Measurements from ENCODE around the gene KCNQ1. TPM values are rescaled to one million over a fixed set of nuclear protein-coding genes. Genes with fewer than 3 reads are reported as not detected.

Gene KCNQ1
- total and polyA plus RNA-seq, 12 donors, result 11.0 to 447 (median 320) TPM

DNA sequence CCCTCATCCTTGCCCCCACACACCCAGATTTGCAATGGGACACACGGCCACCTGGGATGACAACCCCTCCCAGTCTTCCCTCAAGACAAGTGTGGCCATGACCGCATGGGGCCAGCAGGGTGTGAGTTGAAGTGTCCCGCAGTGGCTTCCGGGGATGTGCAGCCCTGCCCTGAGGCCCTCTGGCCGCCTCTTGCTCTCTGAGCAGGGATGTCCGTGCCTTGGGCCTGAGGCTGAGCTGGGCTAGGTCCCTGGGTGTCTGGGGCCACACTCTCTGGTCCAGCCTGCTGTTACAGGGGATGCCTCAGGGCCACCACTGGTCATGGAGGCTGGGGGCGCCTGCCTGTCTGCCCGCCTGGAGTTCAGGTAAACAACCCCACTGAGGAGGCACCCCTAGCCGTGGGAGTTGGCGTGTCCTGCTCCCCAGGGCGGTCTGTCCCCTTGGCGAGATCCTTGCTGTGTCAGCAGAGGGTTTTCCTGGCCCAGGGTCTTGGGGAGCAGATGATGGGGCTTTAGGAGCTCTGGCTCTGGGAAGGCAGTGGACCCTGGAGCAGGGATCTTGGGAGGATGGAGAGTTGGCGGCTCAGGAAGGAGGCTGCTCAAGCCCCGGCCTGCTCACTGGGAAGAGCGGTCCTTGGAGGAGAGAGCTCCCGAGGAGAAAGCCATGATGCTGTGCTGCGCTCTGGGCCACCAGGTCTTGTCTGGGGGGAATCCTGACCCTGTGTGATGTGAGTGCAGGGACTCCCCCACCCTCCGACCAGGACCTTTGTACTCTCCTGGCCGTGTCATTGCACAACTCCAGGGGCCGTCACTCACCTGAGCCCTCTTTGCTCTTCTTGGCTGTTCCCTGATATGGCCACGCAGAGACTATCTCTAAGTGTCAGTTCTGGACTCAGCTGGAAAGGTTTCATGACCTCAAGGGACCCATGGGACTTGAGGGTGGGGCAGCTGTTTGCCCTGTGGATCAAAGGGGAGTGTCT, 67.9 kb downstream of the KCNQ1 start:
- WGBS, 4 donors, result 75 to 87% (median 84%) methylated on average over 10 to 21 of the region's 21 CpGs
- H3K27ac ChIP-seq, result peak overlapping the region in 4 of 5 donors; percentile 42 to 78 (median 68)
- intact Hi-C loops (cut with DNase I), result no loop called here
- no peaks in the 10 kb centered on the region for H3K9me3 ChIP-seq (replicated peaks in 1 of 3)
- no peak for TF ChIP-seq CTCF (IDR thresholded peaks at IDR 0.05)
- no peak for TF ChIP-seq POLR2A (IDR thresholded peaks at IDR 0.05)
- no peaks in the 10 kb centered on the region for H3K36me3 ChIP-seq (replicated peaks in 1 of 2)
- H3K27me3 ChIP-seq, result no peaks in the 10 kb centered on the region
- H3K4me1 ChIP-seq (replicated peaks in 1 of 2), result peaks cover 30 to 46% of the 10 kb centered on the region in 2 donors
- no peak overlapping the region for H3K4me3 ChIP-seq
- DNase-seq, result peak in 6 of 7 donors; percentile 7 to 46 (median 14)

GRCh38 chr11:2513441-2513840, 68.6 kb downstream of the KCNQ1 start:
- 87 to 96% (median 94%) methylated on average over 4 to 6 of the region's 6 CpGs for WGBS, 4 donors

DNA sequence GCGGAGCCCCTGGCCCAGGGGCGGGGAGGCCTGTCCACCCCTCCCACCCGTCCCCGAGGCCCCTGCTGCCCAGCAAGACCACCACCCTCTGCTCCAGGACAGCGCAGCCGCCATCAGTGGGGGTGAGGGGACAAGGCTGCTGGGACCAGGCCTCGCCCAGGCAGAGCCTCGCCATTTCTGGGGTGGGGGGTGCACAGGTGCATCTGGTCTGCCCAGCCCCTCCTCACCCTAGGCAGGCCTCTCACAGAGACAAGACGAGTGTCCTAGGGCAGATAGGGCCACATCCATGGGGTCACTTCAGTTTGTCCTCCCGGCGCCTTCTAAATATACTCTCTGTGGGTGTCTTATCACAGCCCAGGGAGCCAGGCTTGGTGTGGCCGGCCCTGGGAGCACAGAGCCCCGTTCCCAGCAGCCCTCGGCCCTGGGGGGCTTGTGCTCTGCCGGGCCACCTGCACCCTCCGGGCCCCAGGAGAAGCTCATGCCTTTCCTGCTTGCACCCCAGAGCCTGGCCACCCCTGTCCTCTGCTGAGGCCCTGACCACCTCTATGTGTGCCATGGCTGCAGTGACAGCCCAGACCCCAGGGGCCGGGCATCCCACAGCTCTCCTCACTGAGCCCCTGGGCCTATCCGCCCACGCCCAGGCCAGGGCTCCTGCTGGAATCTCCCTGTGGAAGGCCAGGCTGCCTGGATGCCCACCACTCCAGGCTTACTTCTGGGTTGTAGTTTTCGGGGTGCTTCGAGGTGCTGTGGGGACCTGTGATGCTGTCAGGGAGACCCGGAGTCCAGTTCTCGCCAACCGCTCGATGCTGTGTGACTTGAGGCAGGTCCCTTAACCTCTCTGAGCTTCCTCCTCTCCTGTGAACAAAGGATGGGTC, 70.8 kb downstream of the KCNQ1 start:
- TF ChIP-seq CTCF (IDR thresholded peaks at IDR 0.05), result no peak
- no peak for TF ChIP-seq POLR2A (IDR thresholded peaks at IDR 0.05)
- no peaks in the 10 kb centered on the region for H3K27me3 ChIP-seq
- H3K4me3 ChIP-seq, result no peak overlapping the region
- peak overlapping the region in 1 of 5 donors; percentile 34 for H3K27ac ChIP-seq
- peaks cover 11 to 20% of the 10 kb centered on the region in 2 donors for H3K4me1 ChIP-seq (replicated peaks in 1 of 2)
- peak in 5 of 7 donors; percentile 0 to 45 (median 12) for DNase-seq
- no peaks in the 10 kb centered on the region for H3K36me3 ChIP-seq (replicated peaks in 1 of 2)
- intact Hi-C loops (cut with DNase I), result loop anchor here in 1 of 2 donors (5.0 kb wide), 1 partner anchor 73 kb away; the partner anchor contains the start of gene TRPM5
- no peaks in the 10 kb centered on the region for H3K9me3 ChIP-seq (replicated peaks in 1 of 3)
- WGBS, 4 donors, result 91 to 96% (median 93%) methylated on average over 15 to 25 of the region's 25 CpGs

More at GRCh38 chr11:2513441-2513840, 68.6 kb downstream of the KCNQ1 start:
- DNase-seq, result peak in 4 of 7 donors; percentile 1 to 15 (median 8)
- Histone ChIP-seq H3K27ac (no peak overlapping the region), H3K4me3 (no peak overlapping the region), H3K4me1 (replicated peaks in 1 of 2) (peaks cover 30 to 42% of the 10 kb centered on the region in 2 donors), H3K36me3 (replicated peaks in 1 of 2) (no peaks in the 10 kb centered on the region), H3K9me3 (replicated peaks in 1 of 3) (no peaks in the 10 kb centered on the region), H3K27me3 (no peaks in the 10 kb centered on the region)
- TF ChIP-seq POLR2A (IDR thresholded peaks at IDR 0.05), result no peak
- TF ChIP-seq CTCF (IDR thresholded peaks at IDR 0.05), result no peak
- intact Hi-C loops (cut with DNase I), result no loop called here

Data from adrenal gland (tissue), 12 donors.